ENCODE measurements around the gene CEP112. TPM values are rescaled to one million over a fixed set of nuclear protein-coding genes. Genes with fewer than 3 reads are reported as not detected.

The CEP112 gene
- total and polyA plus RNA-seq, 2 of the 13 experiments (the other 11 are each of a cell fraction or from before 2014, with no cell fraction given) = 1.2 to 3.4 TPM

DNA sequence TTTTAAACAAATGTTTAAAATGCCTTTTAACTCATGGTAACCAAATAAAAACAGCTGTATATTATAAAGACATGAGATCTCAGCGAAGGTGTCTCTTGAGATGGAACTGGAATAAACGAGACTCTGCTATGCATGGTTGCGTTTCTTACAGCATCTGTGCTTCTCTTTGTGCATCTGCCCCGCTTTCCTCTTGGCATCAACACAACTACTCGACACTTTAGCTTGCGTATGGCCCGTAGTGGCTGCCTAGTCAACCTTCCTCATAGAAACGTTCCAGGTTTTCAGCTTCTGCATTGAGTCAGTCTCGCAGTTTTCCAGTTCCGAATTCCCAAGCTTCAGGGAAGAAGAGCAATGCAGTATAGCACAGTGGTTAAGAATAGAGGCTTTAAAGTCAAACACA is 214.9 kb downstream of the CEP112 start:
- Histone ChIP-seq H3K27me3 (ENCODE audit: control insufficient read depth in 1 of 2, insufficient read depth in 2 of 2, low read length in 2 of 2) (no peaks in the 10 kb centered on the region), H3K27ac (ENCODE audit: extremely low read length, insufficient read depth, low read length) (no peak overlapping the region), H3K9me3 (ENCODE audit: low read length) (no peaks in the 10 kb centered on the region), H3K36me3 (replicated peaks in 1 of 2; ENCODE audit: control insufficient read depth in 1 of 2, insufficient read depth in 2 of 2, low read length in 2 of 2) (no peaks in the 10 kb centered on the region), H3K4me3 (replicated peaks in 1 of 3; ENCODE audit: insufficient read depth in 1 of 3, low read depth in 2 of 3, low read length in 3 of 3) (no peak overlapping the region), H3K4me1 (ENCODE audit: insufficient read depth, low read length) (no peaks in the 10 kb centered on the region), H3K4me2 (ENCODE audit: low read depth, low read length) (no peak overlapping the region), H2AFZ (ENCODE audit: low read length) (no peak overlapping the region), H3K79me2 (ENCODE audit: insufficient read depth, low read length) (no peaks in the 10 kb centered on the region), H3K9ac (ENCODE audit: insufficient read depth, low read depth, low read length) (no peak overlapping the region), H4K20me1 (ENCODE audit: insufficient read depth, low read length) (no peaks in the 10 kb centered on the region)
- POLR2A ChIA-PET = no interaction called here
- in situ Hi-C loops (cut with HindIII; ENCODE audit: extremely low pct_ligation_motif_present, low pct_unique_long_range_greater_than_20kb) = no loop called here
- no peak for FAIRE-seq
- intact Hi-C loops (cut with micrococcal nuclease; ENCODE audit: unreplicated experiment) = no loop called here
- 74% methylated on average over 10 of the region's 10 CpGs for WGBS (ENCODE audit: low lambda C conversion rate)
- no peak for ATAC-seq
- no TSS peak for BruUV-seq (replicated peaks)
- CTCF ChIA-PET (ENCODE audit: low intra/inter-chr PET ratio, low total read pairs) = no interaction called here
- no peak for DNase-seq (ENCODE audit: low spot score)
- TF ChIP-seq ZNF652 (CRISPR knock-in tag; IDR thresholded peaks at IDR 0.05; ENCODE audit: borderline replicate concordance, low read depth) (no peak), IKZF5 (CRISPR knock-in tag; IDR thresholded peaks at IDR 0.05) (no peak), ZNF326 (CRISPR knock-in tag; IDR thresholded peaks at IDR 0.05; ENCODE audit: borderline replicate concordance) (no peak), PLRG1 (conservative IDR thresholded peaks at IDR 0.05) (no peak), RORA (CRISPR knock-in tag; IDR thresholded peaks at IDR 0.05) (no peak), ZNF777 (CRISPR knock-in tag; IDR thresholded peaks at IDR 0.05) (no peak), ZNF687 (CRISPR knock-in tag; IDR thresholded peaks at IDR 0.05) (no peak), CENPT (CRISPR knock-in tag; IDR thresholded peaks at IDR 0.05; ENCODE audit: low read depth) (no peak), PBX3 (CRISPR knock-in tag; IDR thresholded peaks at IDR 0.05; ENCODE audit: borderline replicate concordance) (no peak), TRIM24 (CRISPR knock-in tag; IDR thresholded peaks at IDR 0.05) (no peak), ZNF235 (CRISPR knock-in tag; IDR thresholded peaks at IDR 0.05; ENCODE audit: borderline replicate concordance) (no peak), NR3C1 (CRISPR knock-in tag; IDR thresholded peaks at IDR 0.05) (no peak), ZNF614 (CRISPR knock-in tag; IDR thresholded peaks at IDR 0.05; ENCODE audit: borderline replicate concordance) (no peak), EHMT2 (IDR thresholded peaks at IDR 0.05; ENCODE audit: borderline replicate concordance, low read depth, low read length) (no peak), SMARCC2 (IDR thresholded peaks at IDR 0.05) (no peak), ZNF12 (CRISPR knock-in tag; IDR thresholded peaks at IDR 0.05) (no peak)
- TF ChIP-seq, protein P1, sequence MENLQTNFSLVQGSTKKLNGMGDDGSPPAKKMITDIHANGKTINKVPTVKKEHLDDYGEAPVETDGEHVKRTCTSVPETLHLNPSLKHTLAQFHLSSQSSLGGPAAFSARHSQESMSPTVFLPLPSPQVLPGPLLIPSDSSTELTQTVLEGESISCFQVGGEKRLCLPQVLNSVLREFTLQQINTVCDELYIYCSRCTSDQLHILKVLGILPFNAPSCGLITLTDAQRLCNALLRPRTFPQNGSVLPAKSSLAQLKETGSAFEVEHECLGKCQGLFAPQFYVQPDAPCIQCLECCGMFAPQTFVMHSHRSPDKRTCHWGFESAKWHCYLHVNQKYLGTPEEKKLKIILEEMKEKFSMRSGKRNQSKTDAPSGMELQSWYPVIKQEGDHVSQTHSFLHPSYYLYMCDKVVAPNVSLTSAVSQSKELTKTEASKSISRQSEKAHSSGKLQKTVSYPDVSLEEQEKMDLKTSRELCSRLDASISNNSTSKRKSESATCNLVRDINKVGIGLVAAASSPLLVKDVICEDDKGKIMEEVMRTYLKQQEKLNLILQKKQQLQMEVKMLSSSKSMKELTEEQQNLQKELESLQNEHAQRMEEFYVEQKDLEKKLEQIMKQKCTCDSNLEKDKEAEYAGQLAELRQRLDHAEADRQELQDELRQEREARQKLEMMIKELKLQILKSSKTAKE (CRISPR knock-in tag; IDR thresholded peaks at IDR 0.05; ENCODE audit: borderline replicate concordance) = no peak

Measured in HepG2 (cell line).